RWPE2 (cell line): ENCODE measurements around the gene SASH1.

ENCODE experiments used
- ATAC-seq: fragments of 200-7000 bp; cut with Tn5 transposase; 3 replicates; pipeline ENCODE4 v1.9.1; 2021; ENCODE audit warnings: low read depth
- DNase-seq: peaks from one replicate; pipeline ENCODE4 v3.0.0-alpha.2; 2020; ENCODE audit warnings: low spot score
- H3K27ac ChIP-seq: fragments of 450-650 bp; 2 replicates; pipeline ENCODE4 v1.5.1; 2017; ENCODE audit warnings: mild to moderate bottlenecking; ENCODE audit not compliant: poor library complexity, severe bottlenecking
- H3K27me3 ChIP-seq: fragments of 250-450 bp; sonication (Bioruptor Pico); 2 replicates; pipeline ENCODE4 v1.5.1; 2021; ENCODE audit warnings: mild to moderate bottlenecking, moderate library complexity; ENCODE audit not compliant: insufficient read depth, poor library complexity, severe bottlenecking
- H3K36me3 ChIP-seq: fragments of 250-450 bp; sonication (Bioruptor Pico); 2 replicates; pipeline ENCODE4 v1.5.1; 2020; ENCODE audit warnings: low read depth, mild to moderate bottlenecking, moderate library complexity
- H3K4me1 ChIP-seq: fragments of 250-450 bp; sonication (Bioruptor Pico); 2 replicates; pipeline ENCODE4 v1.5.1; 2021; ENCODE audit warnings: mild to moderate bottlenecking, moderate library complexity; ENCODE audit not compliant: insufficient read depth, poor library complexity, severe bottlenecking
- H3K4me3 ChIP-seq: fragments of 250-450 bp; sonication (Bioruptor Pico); 2 replicates; pipeline ENCODE4 v1.5.1; 2021; ENCODE audit warnings: mild to moderate bottlenecking, moderate library complexity; ENCODE audit not compliant: severe bottlenecking
- H3K9me3 ChIP-seq: fragments of 250-450 bp; sonication (Bioruptor Pico); 2 replicates; pipeline ENCODE4 v1.5.1; 2021; ENCODE audit warnings: mild to moderate bottlenecking, moderate library complexity; ENCODE audit not compliant: severe bottlenecking
- TF ChIP-seq, protein P1 (sequence below): fragments of 450-650 bp; IDR thresholded peaks from one replicate; pipeline ENCODE4 v1.5.1; 2017; ENCODE audit warnings: mild to moderate bottlenecking, moderate library complexity; ENCODE audit not compliant: poor library complexity, severe bottlenecking

Gene SASH1

DNA sequence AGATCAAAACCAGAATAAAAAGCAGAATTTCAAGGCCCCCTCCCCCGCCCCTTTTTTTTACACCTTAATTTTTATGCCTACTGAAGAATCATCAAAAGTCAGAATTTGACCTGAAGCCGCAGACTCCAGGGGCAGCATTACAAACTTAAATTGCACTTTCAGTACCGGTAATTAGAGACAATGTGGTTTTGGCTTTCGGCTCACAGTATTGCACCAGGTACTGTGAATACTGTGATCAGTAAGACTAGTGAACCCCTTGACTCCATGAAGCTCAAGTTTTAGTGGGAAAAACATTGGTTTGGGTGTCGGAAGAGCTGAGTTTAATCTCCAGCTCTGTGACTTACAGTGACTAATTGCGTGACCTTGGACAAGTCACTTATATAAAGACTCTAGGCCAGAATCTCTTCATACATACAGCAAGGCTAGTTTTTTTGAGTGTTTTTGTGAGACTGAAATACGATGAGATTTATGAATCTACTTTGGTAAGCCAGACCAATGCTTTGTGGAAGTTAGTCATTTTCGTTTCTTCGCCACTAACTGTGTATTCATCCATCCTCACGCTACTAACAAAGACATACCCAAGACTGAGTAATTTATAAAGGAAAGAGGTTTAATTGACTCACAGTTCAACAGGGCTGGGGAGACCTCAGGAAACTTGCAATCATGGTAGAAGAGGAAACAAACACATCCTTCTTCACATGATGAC lies 114.7 kb downstream of the SASH1 start:
- no peak overlapping the region for H3K27ac ChIP-seq
- H3K27me3 ChIP-seq: no peaks in the 10 kb centered on the region
- H3K4me1 ChIP-seq: no peaks in the 10 kb centered on the region
- TF ChIP-seq, protein P1, sequence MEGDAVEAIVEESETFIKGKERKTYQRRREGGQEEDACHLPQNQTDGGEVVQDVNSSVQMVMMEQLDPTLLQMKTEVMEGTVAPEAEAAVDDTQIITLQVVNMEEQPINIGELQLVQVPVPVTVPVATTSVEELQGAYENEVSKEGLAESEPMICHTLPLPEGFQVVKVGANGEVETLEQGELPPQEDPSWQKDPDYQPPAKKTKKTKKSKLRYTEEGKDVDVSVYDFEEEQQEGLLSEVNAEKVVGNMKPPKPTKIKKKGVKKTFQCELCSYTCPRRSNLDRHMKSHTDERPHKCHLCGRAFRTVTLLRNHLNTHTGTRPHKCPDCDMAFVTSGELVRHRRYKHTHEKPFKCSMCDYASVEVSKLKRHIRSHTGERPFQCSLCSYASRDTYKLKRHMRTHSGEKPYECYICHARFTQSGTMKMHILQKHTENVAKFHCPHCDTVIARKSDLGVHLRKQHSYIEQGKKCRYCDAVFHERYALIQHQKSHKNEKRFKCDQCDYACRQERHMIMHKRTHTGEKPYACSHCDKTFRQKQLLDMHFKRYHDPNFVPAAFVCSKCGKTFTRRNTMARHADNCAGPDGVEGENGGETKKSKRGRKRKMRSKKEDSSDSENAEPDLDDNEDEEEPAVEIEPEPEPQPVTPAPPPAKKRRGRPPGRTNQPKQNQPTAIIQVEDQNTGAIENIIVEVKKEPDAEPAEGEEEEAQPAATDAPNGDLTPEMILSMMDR: no peak
- no peak overlapping the region for H3K4me3 ChIP-seq
- no peaks in the 10 kb centered on the region for H3K36me3 ChIP-seq
- no peaks in the 10 kb centered on the region for H3K9me3 ChIP-seq
- ATAC-seq (no peak), DNase-seq (no peak)

DNA sequence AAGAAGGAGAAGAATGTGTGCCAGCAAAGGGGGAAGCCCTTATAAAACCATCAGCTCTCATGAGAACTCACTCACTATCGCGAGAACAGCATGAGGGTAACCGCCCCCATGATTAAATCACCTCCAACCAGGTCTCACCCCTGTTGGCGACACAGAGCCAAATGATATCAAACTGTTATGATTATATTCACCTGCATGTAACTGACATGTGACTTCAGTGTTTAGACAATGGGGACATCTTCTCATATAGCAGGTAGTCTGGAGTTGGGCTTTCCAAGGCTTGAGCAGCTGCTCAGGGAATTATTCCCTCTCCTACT lies 115.2 kb downstream of the SASH1 start:
- no peak for DNase-seq
- TF ChIP-seq, protein P1: no peak
- Histone ChIP-seq H3K36me3 (no peaks in the 10 kb centered on the region), H3K9me3 (no peaks in the 10 kb centered on the region), H3K4me3 (no peak overlapping the region), H3K27ac (no peak overlapping the region), H3K27me3 (no peaks in the 10 kb centered on the region), H3K4me1 (no peaks in the 10 kb centered on the region)
- ATAC-seq: no peak

DNA sequence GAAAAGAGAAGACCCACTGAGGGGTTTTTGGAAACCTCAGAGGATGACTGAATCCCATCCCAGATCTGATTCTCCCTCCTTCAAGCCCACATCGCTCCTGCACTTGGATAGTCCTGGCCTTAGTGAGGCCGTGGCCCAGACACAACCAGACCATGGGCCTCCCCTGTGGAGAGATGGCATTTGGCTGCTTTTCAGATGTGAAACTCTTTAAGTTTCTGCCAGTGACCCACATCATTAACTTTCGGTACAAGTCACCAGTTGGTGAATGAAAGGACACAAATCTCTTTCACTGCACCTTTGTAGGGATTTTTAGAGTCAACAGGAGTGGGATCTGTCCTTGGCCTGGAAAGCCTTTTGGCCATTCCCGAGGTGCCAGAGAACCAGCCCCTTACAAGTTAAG lies 116.6 kb downstream of the SASH1 start:
- no peaks in the 10 kb centered on the region for H3K36me3 ChIP-seq
- no peaks in the 10 kb centered on the region for H3K27me3 ChIP-seq
- TF ChIP-seq, protein P1: no peak
- DNase-seq (no peak), ATAC-seq (no peak)
- H3K4me1 ChIP-seq: no peaks in the 10 kb centered on the region
- no peaks in the 10 kb centered on the region for H3K9me3 ChIP-seq
- no peak overlapping the region for H3K27ac ChIP-seq
- no peak overlapping the region for H3K4me3 ChIP-seq

DNA sequence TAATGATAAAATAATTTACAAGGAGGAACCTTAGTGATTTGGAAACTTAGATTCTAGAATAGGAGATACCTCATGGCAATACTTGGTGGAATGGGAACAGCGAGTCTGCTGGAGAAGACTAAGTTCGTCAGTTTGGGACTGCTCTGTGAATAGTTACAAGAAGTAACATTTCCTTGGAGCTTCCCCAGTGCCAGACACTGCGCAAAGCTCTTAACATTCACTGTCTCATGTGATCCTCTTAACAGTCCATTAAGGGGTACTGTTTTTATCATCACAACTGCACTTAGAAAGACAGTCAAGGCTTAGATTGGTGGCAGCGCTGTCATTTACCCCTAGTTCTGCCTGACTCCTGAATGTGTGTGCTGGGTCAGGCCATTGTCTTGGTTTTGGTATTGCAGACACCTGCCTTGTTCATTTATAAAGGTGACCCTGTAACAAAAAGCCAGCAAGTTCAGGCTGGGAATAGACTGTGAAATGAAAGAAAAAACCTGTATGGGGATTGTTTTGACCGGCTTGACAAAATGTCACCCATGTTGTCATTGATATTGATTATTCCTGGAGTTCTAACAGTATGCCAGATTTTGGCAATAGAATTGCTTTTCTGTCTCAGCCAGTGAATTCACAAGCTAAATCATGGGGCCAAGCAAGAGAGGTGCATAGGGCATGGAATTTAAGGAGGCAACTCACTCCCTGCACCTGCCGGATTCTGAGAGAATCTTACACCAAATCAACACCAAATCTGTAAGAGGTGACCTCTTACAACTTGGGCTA lies 118.4 kb downstream of the SASH1 start:
- TF ChIP-seq, protein P1: no peak
- DNase-seq (no peak), ATAC-seq (no peak)
- Histone ChIP-seq H3K36me3 (no peaks in the 10 kb centered on the region), H3K4me3 (no peak overlapping the region), H3K4me1 (no peaks in the 10 kb centered on the region), H3K27ac (no peak overlapping the region), H3K27me3 (no peaks in the 10 kb centered on the region), H3K9me3 (no peaks in the 10 kb centered on the region)

DNA sequence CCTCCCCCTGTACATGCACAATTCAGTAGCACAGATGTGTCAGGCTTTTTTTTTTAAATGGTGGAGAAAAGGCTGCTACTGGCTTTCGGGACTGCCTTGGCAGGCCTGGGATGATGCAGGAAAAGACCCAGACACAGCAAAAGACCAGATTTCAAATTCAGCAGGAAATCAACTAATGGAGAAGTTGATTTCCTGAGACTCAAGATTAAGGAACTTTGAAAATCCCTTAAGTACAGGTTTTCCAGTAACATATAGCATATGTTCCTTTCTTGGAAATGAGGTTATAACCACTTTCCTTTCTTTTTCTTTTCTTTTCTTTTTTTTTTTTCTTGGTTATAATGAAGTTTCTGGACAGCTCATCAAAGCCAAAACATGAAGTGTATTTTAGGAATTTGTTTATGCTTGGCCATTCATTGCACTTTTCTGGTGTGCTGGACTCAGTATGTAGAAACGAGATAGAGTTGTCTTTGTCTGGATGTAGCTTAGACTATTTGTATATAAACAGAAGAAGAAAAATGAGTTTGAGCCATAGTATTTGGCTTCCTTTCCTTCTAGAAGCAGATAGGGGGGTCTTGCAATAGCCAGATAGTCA lies 119.4 kb downstream of the SASH1 start:
- H3K36me3 ChIP-seq: no peaks in the 10 kb centered on the region
- ATAC-seq: no peak
- no peak for DNase-seq
- TF ChIP-seq, protein P1: no peak
- no peak overlapping the region for H3K27ac ChIP-seq
- H3K4me3 ChIP-seq: no peak overlapping the region
- H3K9me3 ChIP-seq: no peaks in the 10 kb centered on the region
- no peaks in the 10 kb centered on the region for H3K27me3 ChIP-seq
- no peaks in the 10 kb centered on the region for H3K4me1 ChIP-seq
